Right ventricle myocardium inferior (tissue), 1 donor: ENCODE results near the gene TTL. TPM values are rescaled to one million over a fixed set of nuclear protein-coding genes. Genes with fewer than 3 reads are reported as not detected.

Experiments used
- total RNA-seq: library from RNA; stranded (reverse); fragmentation: NEBNext Ultra II Directional; extraction: Animal tissue kit (Norgen Biotek cat#: 25700); gene quantifications from one replicate; pipeline ENCODE4 v1.2.1, GENCODE V29; 2021
- donor health status: DM: no; HTN: yes; CAD: no; lungs with severe emphysema.

Gene TTL
- total RNA-seq, 1 donor from 2014 or later = 52.0 TPM

Other genes starting within 250 kb of the TTL start
- gene ZC3H8, start 227.1 kb upstream of the TTL start, total RNA-seq = 10.6 TPM
- gene ZC3H6, start 206.6 kb upstream of the TTL start, total RNA-seq = 16.1 TPM
- 4.8 TPM for gene RGPD8, start 48.5 kb upstream of the TTL start, total RNA-seq
- 9.7 TPM for gene POLR1B, start 60.3 kb downstream of the TTL start, total RNA-seq
- gene CHCHD5, start 102.5 kb downstream of the TTL start, total RNA-seq = 20.8 TPM
- gene SLC20A1, start 163.8 kb downstream of the TTL start, total RNA-seq = 10.2 TPM
- not detected for gene NT5DC4, start 238.9 kb downstream of the TTL start, total RNA-seq